Measurements from ENCODE around the gene P2RY6.

The P2RY6 gene

DNA sequence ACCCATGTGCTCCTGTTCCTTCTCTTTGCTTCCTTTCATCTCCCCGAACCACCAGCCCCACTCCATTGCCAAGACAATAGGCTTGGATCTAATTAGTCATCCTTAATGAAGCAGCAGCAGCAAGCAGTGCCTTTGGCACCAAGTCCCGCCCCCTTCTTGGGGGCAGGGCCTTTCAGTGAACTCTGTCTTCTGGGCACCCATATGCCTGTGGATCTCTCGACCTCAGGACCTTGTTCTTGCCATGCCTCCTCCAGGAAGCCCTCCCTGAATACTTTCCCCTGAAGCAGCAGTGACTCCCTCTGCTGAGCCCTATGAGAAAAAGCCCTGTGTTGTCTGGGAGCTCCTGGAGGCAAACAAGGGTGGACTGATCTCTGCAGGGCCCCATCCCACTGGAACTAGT lies 68.0 kb downstream of the P2RY6 start:
- no peak for DNase-seq

DNA sequence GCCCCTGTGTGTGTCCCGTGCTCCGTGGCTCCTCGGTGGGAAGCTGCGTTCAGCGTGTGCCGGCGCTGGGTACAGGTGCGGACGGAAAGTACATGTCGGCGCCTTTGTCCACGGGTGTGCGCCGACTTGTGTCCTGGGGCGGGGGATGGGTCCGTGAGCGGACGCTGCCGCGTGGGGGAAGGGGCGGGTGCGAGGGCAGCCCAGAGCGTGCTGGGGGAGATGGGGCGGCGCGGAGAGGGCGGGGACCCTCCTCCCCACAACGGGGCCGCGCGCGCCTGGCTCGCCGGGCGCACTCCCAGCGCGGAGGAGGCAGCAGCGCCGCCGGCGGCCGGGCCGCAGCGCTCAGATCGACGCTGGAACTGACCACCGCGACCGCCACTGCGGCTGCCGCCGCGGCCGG lies 70.5 kb downstream of the P2RY6 start:
- DNase-seq = no peak

DNA sequence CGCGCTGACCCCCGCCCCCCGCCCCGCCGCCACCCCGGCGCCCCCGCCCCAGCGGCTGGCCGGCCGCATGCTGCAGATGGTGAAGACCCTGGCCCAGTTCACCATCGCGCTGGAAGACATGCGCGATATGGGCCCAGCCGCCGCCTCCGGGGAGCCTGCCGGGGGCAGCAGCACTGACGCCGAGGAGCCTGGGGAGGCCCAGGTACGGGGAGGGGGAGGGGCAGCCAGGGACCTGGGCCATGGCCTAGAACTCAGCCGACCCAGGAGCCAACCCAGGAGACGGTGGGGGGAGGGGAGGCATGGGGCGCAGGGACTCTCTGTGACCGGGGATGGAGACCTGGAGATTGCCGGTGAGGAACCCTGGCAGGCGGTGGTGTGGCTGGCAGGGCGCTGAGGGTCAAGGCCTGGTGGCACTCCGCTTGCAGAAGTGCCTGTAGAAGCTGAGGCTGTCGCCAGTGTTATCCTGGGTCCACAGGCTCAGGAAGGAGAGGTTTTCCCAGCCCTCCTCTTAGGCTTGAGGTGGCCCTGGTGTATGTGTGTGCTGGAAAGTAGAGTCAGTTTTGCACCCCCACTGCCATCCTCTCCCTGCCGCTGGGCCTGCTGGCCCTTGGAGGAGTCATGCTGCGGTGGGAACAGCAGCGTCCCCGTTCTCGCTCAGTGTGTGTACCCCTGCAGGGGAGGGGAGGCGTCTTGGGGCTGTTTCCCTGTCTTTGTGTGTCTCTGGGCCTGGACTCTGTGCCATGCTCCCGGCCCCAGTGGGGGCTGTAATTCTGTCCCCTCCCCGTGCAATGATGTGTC lies 71.1 kb downstream of the P2RY6 start:
- DNase-seq = no peak

DNA sequence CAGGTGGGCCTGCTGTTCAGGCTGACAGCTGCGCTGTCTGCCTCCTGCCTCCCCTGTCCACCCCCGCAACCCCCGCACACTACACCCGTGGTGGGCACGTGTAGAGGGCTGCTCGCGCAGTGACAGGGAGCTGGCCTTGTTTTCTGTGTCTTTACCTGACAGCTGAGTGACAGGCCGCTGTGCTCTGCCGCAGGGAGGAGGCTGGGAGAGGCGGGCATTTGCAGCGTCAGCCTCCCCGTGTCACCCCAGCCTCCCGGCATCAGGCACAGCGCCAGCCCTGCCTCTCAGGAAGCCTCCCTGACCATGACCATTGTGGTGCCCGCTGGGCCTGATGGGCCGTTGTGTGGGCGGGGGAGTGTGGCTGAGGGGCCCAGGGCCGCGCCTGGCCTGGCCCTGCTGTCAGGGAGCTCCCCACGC lies 72.1 kb downstream of the P2RY6 start:
- DNase-seq = no peak

DNA sequence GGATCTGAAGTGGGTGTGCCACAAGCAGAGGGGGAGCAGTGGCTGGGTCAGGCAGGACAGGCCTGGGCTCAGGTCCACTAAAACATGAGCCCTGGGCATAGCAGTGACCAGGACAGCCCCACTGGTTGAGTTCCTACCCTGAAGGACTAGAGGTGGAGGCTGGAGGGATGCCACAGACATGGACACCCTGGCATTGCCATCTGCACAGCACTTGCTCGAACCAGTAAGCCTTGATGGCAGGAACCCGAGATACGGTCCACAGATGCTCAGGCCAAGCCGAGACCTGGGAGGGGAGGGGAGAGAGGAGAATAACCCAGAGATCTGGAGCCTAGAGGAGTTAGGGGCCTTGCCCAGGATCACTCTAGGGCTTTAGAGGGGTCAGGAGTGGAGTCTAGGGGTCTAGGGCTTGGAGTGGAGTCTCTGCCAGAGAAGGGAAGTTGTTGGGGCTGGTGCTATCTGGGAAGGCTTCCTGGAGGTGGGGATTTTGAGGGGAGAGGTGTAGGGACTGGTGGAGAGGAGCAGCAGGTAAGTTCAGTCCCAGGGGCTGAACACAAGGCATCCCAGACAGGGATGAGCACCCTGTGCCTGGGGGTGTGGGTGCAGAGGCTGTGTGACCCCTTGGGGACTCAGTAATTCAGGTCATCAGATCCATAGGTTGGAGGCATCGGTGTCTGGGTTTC lies 73.5 kb downstream of the P2RY6 start:
- no peak for DNase-seq

DNA sequence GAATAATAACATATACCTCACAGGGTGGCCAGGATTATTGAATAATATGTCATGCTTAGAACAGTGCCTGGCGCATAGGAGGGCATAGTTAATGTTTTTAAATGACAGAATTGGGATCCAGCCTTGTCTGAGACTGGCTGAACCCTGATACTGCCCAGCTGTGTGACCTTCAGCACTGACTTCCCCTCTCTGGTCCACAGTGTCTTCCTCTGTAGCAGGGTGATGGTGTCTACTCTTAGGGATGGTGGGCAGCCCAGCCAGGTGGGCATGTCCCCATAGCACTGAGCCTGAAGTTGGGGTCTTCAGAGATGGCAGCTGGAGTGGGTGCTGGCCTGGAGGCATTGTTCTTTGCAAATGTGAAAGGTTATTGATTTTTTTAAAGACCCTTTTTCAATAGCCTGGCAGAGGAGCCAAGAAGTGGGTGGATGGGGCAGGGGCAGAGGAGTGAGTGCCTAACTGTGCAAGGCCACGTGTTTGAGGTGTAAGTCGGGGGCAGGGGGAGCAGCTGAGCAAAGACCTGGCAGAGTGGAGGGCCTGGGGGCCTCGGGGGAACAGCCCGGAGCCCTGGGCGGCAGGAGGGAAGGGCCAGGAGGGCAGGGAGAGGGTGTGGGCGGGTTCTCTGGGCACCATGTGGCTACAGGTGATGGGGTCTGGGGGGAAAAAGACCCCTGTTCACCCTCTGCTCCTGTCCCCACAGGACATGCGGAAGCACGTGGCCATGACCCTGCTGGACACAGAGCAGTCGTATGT lies 74.2 kb downstream of the P2RY6 start:
- no peak for DNase-seq

DNA sequence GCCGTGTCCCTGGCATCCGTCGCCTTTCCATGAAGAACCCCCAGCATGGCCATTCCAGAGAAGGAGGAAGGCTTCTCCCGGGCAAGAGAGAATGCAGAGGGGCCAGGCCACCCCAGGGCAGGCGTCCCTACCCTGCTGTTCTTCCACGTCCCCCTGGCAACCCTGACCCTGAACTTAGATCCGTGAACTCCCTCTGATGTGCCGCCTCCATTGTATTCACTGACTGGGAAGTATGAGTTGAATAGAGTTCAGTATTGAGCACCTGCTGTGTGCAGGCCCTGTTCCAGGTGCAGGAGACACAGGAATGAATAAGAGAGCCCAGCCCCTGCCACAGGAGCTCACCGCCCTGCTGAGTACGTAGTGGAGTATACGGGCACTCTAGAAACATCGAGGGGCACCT lies 74.9 kb downstream of the P2RY6 start:
- DNase-seq = no peak

Measured in SIG-M5 (cell line).